HCT116 (cell line): ENCODE results near the gene RTL10. TPM values are rescaled to one million over a fixed set of nuclear protein-coding genes. Genes with fewer than 3 reads are reported as not detected.

ENCODE experiments used
- ATAC-seq: fragments of 200-7000 bp; cut with Tn5 transposase; 2 replicates; pipeline ENCODE4 v1.9.1; 2020; ENCODE audit warnings: mild to moderate bottlenecking, moderate library complexity
- BruUV-seq: library from RNA; stranded (reverse); fragments of 400-500 nt; replicated peaks from 2 replicates; lab custom pipeline; 2021; lab: Mats Ljungman, UMichigan
- CTCF ChIA-PET: fragments of 300-600 bp; sonication (Branson Sonifier 250); formaldehyde crosslinking; loops from one replicate; lab custom pipeline; 2021; ENCODE audit warnings: antibody characterized with exemption; lab: Charles Lee
- POLR2A ChIA-PET: fragments of 300-600, 350-600 bp; sonication (Branson Sonifier 250); formaldehyde crosslinking; loops from one replicate; lab custom pipeline; 2021; ENCODE audit warnings: antibody characterized with exemption; lab: Charles Lee
- RAD21 ChIA-PET, 2 experiments: fragments of 300-600 bp; sonication (Branson Sonifier 250); formaldehyde crosslinking; loops; one replicate each; lab custom pipeline; 2023; ENCODE audit warnings: low total read pairs in 2 of 2; ENCODE audit not compliant: uncharacterized antibody in 2 of 2, unreplicated experiment in 2 of 2, low non-redundant PET in 1 of 2; lab: Charles Lee
- DNase-seq: peaks from one replicate; pipeline ENCODE4 v3.0.0-alpha.2; 2010; ENCODE audit warnings: low read depth, low spot score
- H2AFZ ChIP-seq: fragments of 200-600 bp; shearing (Covaris generic), sonication (generic); 2 replicates; pipeline ENCODE4 v1.6.1; 2017; ENCODE audit warnings: low read depth, mixed run types, mixed read lengths, antibody characterized with exemption, low read length; ENCODE audit not compliant: poor library complexity, severe bottlenecking
- H3K27ac ChIP-seq: 2 replicates; pipeline ENCODE4 v1.5.1; 2012; ENCODE audit warnings: low read depth, low read length
- H3K27me3 ChIP-seq: fragments of 200-600 bp; sonication (generic); 2 replicates; pipeline ENCODE4 v1.6.1; 2016; ENCODE audit warnings: mixed run types, low read length, mixed read lengths; ENCODE audit not compliant: insufficient read depth
- H3K36me3 ChIP-seq, 2 experiments: fragments of 200-500 bp in 1 of 2; fragments of 200-600 bp in 1 of 2; sonication (Bioruptor generic) in 1 of 2; sonication (generic) in 1 of 2; 2 replicates each; pipeline versions ENCODE4 v1.5.1 to v1.6.1; 2014 to 2016; ENCODE audit warnings: low read length in 2 of 2, inconsistent platforms in 1 of 2, mixed read lengths in 1 of 2, mixed run types in 1 of 2; ENCODE audit not compliant: insufficient read depth in 2 of 2, control insufficient read depth in 1 of 2
- H3K4me1 ChIP-seq, 2 experiments: fragments of 200-600 bp in 1 of 2; sonication (generic) in 1 of 2; 2 replicates each; pipeline versions ENCODE4 v1.5.1 to v1.6.1; 2012 to 2017; ENCODE audit warnings: low read length in 2 of 2, inconsistent platforms in 1 of 2, mild to moderate bottlenecking in 1 of 2, mixed read lengths in 1 of 2, mixed run types in 1 of 2, moderate library complexity in 1 of 2; ENCODE audit not compliant: insufficient read depth in 2 of 2, control insufficient read depth in 1 of 2
- H3K4me2 ChIP-seq: fragments of 200-600 bp; sonication (generic); 2 replicates; pipeline ENCODE4 v1.6.1; 2017; ENCODE audit warnings: mixed run types, low read length, mixed read lengths
- H3K4me3 ChIP-seq, 2 experiments: fragments of 200-600 bp in 1 of 2; sonication (generic) in 1 of 2; replicated peaks in 1 of 2; 2 replicates each; pipeline ENCODE4 v1.5.1; 2011 to 2016; ENCODE audit warnings: low read length in 2 of 2, control low read depth in 1 of 2, low read depth in 1 of 2, mild to moderate bottlenecking in 1 of 2, mixed read lengths in 1 of 2, mixed run types in 1 of 2
- H3K79me2 ChIP-seq: fragments of 200-600 bp; sonication (generic); 2 replicates; pipeline ENCODE4 v1.6.1; 2017; ENCODE audit warnings: mild to moderate bottlenecking, mixed run types, low read length, moderate library complexity, mixed read lengths; ENCODE audit not compliant: insufficient read depth
- H3K9ac ChIP-seq: fragments of 200-600 bp; sonication (generic); 2 replicates; pipeline ENCODE4 v1.6.1; 2016; ENCODE audit warnings: low read length, mixed read lengths
- H3K9me2 ChIP-seq: fragments of 200-600 bp; sonication (generic), shearing (Covaris generic); 2 replicates; pipeline ENCODE4 v1.6.1; 2017; ENCODE audit warnings: mixed run types, mild to moderate bottlenecking, moderate library complexity; ENCODE audit not compliant: insufficient read depth
- H3K9me3 ChIP-seq, 2 experiments: fragments of 200-500 bp in 1 of 2; fragments of 200-600 bp in 1 of 2; sonication (Bioruptor generic) in 1 of 2; sonication (generic) in 1 of 2; 2 replicates each; pipeline ENCODE4 v1.6.1; 2014 to 2017; ENCODE audit warnings: low read length in 2 of 2, mixed read lengths in 2 of 2, inconsistent platforms in 1 of 2, low read depth in 1 of 2, mild to moderate bottlenecking in 1 of 2, mixed run types in 1 of 2, moderate library complexity in 1 of 2; ENCODE audit not compliant: control insufficient read depth in 1 of 2, insufficient read depth in 1 of 2
- H4K20me1 ChIP-seq: fragments of 200-600 bp; sonication (generic), shearing (Covaris generic); 2 replicates; pipeline ENCODE4 v1.6.1; 2017; ENCODE audit warnings: mixed run types, mild to moderate bottlenecking, moderate library complexity; ENCODE audit not compliant: insufficient read depth
- CBX3 ChIP-seq: IDR thresholded peaks from 2 replicates; pipeline ENCODE4 v1.6.1; 2012; ENCODE audit warnings: low read depth
- CEBPB ChIP-seq: IDR thresholded peaks from 2 replicates; pipeline ENCODE4 v1.6.1; 2012; ENCODE audit warnings: low read depth
- EGR1 ChIP-seq: IDR thresholded peaks from 2 replicates; pipeline ENCODE4 v1.6.1; 2012; ENCODE audit warnings: low read depth
- ELF1 ChIP-seq: IDR thresholded peaks from 2 replicates; pipeline ENCODE4 v1.6.1; 2012; ENCODE audit warnings: low read depth, borderline replicate concordance
- FOSL1 ChIP-seq: IDR thresholded peaks from 2 replicates; pipeline ENCODE4 v1.6.1; 2012; ENCODE audit warnings: low read depth
- POLR2A ChIP-seq: IDR thresholded peaks from 2 replicates; pipeline ENCODE4 v1.7.0; 2011; ENCODE audit warnings: borderline replicate concordance; ENCODE audit not compliant: insufficient read depth, insufficient read length; ENCODE audit errors: extremely low read depth
- POLR2AphosphoS5 ChIP-seq: IDR thresholded peaks from 2 replicates; pipeline ENCODE4 v1.6.1; 2011; ENCODE audit warnings: mild to moderate bottlenecking, low read depth, low read length, moderate library complexity
- RAD21 ChIP-seq: IDR thresholded peaks from 2 replicates; pipeline ENCODE4 v1.6.1; 2012; ENCODE audit warnings: low read depth, mild to moderate bottlenecking
- SIN3A ChIP-seq: IDR thresholded peaks from 2 replicates; pipeline ENCODE4 v1.6.1; 2012; ENCODE audit warnings: low read depth
- SRF ChIP-seq: IDR thresholded peaks from 2 replicates; pipeline ENCODE4 v1.6.1; 2012; ENCODE audit warnings: low read depth
- ZFX ChIP-seq: fragments of 450-650 bp; IDR thresholded peaks from 2 replicates; pipeline ENCODE4 v1.6.1; 2017
- intact Hi-C: fragments of 100-400 bp; cut with micrococcal nuclease; formaldehyde crosslinking; loops from 2 replicates; pipeline ENCODE4 v1.10.0; 2022
- total RNA-seq: library from RNA; stranded (reverse); gene quantifications from one replicate; pipeline ENCODE4 v1.2.1, GENCODE V29; 2021; ENCODE audit not compliant: unreplicated experiment
- TF ChIP-seq, protein P1 (sequence below): IDR thresholded peaks from 2 replicates; pipeline ENCODE4 v1.6.1; 2012; ENCODE audit warnings: low read depth

RTL10 gene
- total RNA-seq, 1 experiment from 2014 or later, result 24.6 TPM

DNA sequence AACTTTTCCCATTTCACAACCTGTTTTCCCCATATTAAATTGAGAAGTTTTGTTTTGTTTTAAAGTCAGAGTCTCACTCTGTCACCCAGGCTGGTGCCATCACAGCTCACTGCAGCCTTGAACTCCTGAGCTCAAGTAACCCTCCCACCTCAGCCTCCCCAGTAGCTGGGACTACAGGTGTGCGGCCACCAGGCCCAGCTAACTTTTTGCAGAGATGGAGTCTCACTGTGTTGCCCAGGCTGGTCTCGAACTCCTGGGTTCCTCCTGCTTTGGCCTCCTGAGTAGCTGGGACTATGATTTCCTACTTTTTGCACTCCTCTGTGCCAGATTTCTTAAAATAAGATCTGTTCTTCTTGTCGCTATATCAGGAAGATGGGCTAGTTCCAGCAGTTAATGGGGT, 44.9 kb downstream of the RTL10 start:
- TF ChIP-seq, protein P1, sequence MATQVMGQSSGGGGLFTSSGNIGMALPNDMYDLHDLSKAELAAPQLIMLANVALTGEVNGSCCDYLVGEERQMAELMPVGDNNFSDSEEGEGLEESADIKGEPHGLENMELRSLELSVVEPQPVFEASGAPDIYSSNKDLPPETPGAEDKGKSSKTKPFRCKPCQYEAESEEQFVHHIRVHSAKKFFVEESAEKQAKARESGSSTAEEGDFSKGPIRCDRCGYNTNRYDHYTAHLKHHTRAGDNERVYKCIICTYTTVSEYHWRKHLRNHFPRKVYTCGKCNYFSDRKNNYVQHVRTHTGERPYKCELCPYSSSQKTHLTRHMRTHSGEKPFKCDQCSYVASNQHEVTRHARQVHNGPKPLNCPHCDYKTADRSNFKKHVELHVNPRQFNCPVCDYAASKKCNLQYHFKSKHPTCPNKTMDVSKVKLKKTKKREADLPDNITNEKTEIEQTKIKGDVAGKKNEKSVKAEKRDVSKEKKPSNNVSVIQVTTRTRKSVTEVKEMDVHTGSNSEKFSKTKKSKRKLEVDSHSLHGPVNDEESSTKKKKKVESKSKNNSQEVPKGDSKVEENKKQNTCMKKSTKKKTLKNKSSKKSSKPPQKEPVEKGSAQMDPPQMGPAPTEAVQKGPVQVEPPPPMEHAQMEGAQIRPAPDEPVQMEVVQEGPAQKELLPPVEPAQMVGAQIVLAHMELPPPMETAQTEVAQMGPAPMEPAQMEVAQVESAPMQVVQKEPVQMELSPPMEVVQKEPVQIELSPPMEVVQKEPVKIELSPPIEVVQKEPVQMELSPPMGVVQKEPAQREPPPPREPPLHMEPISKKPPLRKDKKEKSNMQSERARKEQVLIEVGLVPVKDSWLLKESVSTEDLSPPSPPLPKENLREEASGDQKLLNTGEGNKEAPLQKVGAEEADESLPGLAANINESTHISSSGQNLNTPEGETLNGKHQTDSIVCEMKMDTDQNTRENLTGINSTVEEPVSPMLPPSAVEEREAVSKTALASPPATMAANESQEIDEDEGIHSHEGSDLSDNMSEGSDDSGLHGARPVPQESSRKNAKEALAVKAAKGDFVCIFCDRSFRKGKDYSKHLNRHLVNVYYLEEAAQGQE, result no peak
- no peak for TF ChIP-seq POLR2AphosphoS5
- no peak for TF ChIP-seq SRF
- no peak for TF ChIP-seq FOSL1
- TF ChIP-seq EGR1, result no peak
- TF ChIP-seq ZFX, result no peak
- no peak for TF ChIP-seq POLR2A
- no peak for TF ChIP-seq SIN3A
- no peak for TF ChIP-seq ELF1
- TF ChIP-seq RAD21, result no peak
- no peak for TF ChIP-seq CEBPB
- TF ChIP-seq CBX3, result no peak
- ChIA-PET RAD21 (no interaction called here), POLR2A (no interaction called here), CTCF (no interaction called here)
- H3K27ac ChIP-seq, result no peak overlapping the region
- intact Hi-C loops, result no loop called here
- no peaks in the 10 kb centered on the region for H3K9me3 ChIP-seq
- no peak for ATAC-seq
- no TSS peak for BruUV-seq
- H3K36me3 ChIP-seq, result no peaks in the 10 kb centered on the region
- no peak overlapping the region for H3K4me3 ChIP-seq
- H4K20me1 ChIP-seq, result no peaks in the 10 kb centered on the region
- no peak overlapping the region for H2AFZ ChIP-seq
- no peaks in the 10 kb centered on the region for H3K9me2 ChIP-seq
- H3K4me1 ChIP-seq, result peaks cover 16 to 20% of the 10 kb centered on the region in 2 experiments
- no peak overlapping the region for H3K4me2 ChIP-seq
- H3K79me2 ChIP-seq, result no peaks in the 10 kb centered on the region
- no peaks in the 10 kb centered on the region for H3K27me3 ChIP-seq
- H3K9ac ChIP-seq, result no peak overlapping the region
- no peak for DNase-seq
